ENCODE measurements around the gene TRERF1. TPM values are rescaled to one million over a fixed set of nuclear protein-coding genes. Genes with fewer than 3 reads are reported as not detected.

The TRERF1 gene
- total and polyA plus RNA-seq, 2 of the 8 experiments (the other 6 are each of a cell fraction or from before 2014, with no cell fraction given), result 10.8 to 21.5 TPM

DNA sequence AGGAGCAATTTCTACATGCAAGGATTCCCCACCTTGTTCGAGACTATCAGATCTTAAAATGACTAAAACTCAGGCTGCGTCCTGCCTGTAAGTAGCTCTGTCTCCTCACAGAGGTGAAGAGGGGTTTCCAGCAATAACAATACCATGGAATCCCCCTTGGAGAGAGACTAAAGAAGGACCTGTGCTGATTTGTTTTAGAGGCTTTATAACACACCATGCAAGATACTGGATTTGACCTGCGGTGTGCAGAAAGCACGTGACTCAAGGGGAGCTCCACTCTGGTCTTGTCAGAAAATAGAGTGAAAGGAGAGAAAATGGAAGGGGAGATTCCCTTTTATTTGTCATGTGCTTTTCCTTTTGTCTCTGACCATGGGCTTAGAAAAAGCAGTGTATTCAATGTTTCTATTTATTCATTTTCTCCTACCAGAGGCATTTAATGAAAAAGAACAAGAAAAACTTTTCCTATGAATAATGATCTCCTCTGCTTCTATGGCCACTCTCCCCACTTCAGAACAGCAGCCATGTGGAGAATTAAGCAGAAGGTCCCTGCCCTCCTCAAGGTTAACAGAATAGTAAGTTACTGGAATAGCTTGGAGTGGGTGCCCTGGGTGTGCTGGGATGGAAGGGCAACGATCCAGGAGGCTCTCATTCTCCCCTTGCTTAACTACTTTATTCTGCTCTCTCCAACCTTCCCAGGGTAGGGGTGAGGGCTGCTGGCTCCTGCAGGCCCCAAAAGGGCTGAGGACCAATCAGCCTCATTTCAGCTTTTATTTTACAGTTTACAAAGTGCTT lies 214.8 kb downstream of the TRERF1 start (continued):
- TF ChIP-seq, protein P1, sequence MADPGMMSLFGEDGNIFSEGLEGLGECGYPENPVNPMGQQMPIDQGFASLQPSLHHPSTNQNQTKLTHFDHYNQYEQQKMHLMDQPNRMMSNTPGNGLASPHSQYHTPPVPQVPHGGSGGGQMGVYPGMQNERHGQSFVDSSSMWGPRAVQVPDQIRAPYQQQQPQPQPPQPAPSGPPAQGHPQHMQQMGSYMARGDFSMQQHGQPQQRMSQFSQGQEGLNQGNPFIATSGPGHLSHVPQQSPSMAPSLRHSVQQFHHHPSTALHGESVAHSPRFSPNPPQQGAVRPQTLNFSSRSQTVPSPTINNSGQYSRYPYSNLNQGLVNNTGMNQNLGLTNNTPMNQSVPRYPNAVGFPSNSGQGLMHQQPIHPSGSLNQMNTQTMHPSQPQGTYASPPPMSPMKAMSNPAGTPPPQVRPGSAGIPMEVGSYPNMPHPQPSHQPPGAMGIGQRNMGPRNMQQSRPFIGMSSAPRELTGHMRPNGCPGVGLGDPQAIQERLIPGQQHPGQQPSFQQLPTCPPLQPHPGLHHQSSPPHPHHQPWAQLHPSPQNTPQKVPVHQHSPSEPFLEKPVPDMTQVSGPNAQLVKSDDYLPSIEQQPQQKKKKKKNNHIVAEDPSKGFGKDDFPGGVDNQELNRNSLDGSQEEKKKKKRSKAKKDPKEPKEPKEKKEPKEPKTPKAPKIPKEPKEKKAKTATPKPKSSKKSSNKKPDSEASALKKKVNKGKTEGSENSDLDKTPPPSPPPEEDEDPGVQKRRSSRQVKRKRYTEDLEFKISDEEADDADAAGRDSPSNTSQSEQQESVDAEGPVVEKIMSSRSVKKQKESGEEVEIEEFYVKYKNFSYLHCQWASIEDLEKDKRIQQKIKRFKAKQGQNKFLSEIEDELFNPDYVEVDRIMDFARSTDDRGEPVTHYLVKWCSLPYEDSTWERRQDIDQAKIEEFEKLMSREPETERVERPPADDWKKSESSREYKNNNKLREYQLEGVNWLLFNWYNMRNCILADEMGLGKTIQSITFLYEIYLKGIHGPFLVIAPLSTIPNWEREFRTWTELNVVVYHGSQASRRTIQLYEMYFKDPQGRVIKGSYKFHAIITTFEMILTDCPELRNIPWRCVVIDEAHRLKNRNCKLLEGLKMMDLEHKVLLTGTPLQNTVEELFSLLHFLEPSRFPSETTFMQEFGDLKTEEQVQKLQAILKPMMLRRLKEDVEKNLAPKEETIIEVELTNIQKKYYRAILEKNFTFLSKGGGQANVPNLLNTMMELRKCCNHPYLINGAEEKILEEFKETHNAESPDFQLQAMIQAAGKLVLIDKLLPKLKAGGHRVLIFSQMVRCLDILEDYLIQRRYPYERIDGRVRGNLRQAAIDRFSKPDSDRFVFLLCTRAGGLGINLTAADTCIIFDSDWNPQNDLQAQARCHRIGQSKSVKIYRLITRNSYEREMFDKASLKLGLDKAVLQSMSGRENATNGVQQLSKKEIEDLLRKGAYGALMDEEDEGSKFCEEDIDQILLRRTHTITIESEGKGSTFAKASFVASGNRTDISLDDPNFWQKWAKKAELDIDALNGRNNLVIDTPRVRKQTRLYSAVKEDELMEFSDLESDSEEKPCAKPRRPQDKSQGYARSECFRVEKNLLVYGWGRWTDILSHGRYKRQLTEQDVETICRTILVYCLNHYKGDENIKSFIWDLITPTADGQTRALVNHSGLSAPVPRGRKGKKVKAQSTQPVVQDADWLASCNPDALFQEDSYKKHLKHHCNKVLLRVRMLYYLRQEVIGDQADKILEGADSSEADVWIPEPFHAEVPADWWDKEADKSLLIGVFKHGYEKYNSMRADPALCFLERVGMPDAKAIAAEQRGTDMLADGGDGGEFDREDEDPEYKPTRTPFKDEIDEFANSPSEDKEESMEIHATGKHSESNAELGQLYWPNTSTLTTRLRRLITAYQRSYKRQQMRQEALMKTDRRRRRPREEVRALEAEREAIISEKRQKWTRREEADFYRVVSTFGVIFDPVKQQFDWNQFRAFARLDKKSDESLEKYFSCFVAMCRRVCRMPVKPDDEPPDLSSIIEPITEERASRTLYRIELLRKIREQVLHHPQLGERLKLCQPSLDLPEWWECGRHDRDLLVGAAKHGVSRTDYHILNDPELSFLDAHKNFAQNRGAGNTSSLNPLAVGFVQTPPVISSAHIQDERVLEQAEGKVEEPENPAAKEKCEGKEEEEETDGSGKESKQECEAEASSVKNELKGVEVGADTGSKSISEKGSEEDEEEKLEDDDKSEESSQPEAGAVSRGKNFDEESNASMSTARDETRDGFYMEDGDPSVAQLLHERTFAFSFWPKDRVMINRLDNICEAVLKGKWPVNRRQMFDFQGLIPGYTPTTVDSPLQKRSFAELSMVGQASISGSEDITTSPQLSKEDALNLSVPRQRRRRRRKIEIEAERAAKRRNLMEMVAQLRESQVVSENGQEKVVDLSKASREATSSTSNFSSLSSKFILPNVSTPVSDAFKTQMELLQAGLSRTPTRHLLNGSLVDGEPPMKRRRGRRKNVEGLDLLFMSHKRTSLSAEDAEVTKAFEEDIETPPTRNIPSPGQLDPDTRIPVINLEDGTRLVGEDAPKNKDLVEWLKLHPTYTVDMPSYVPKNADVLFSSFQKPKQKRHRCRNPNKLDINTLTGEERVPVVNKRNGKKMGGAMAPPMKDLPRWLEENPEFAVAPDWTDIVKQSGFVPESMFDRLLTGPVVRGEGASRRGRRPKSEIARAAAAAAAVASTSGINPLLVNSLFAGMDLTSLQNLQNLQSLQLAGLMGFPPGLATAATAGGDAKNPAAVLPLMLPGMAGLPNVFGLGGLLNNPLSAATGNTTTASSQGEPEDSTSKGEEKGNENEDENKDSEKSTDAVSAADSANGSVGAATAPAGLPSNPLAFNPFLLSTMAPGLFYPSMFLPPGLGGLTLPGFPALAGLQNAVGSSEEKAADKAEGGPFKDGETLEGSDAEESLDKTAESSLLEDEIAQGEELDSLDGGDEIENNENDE (IDR thresholded peaks at IDR 0.05; ENCODE audit: insufficient replicate concordance, low read length), result no peak
- no peak for TF ChIP-seq RNF2 (IDR thresholded peaks at IDR 0.05; ENCODE audit: borderline replicate concordance, low read depth, low read length, missing control alignments, poor library complexity, severe bottlenecking)

Measured in H1 (cell line).